ENCODE results near the gene EID2B. TPM values are rescaled to one million over a fixed set of nuclear protein-coding genes. Genes with fewer than 3 reads are reported as not detected.

The EID2B gene
- total RNA-seq, 1 experiment from 2014 or later = 2.2 TPM

- Histone ChIP-seq H3T11ph (ENCODE audit: low read length) (no peak overlapping the region), H2AK5ac (ENCODE audit: insufficient read length, low read length) (no peak overlapping the region), H2BK12ac (ENCODE audit: insufficient read length, low read depth, low read length) (no peak overlapping the region), H4K20me1 (ENCODE audit: control insufficient read depth, insufficient read depth, insufficient read length) (no peaks in the 10 kb centered on the region), H2BK5ac (ENCODE audit: insufficient read length, low read length) (no peak overlapping the region), H2BK15ac (ENCODE audit: low read depth, low read length) (no peak overlapping the region), H4K8ac (replicated peaks; ENCODE audit: insufficient read length, low read depth, low read length) (no peak overlapping the region), H3K4me2 (ENCODE audit: insufficient read depth, insufficient read length, low read length) (peak overlapping the region; percentile 6), H3K9me3 (ENCODE audit: control insufficient read depth, low read depth, low read length) (no peaks in the 10 kb centered on the region), H3K79me2 (ENCODE audit: insufficient read depth, low read length) (no peaks in the 10 kb centered on the region; the same call in 1 of the 2 replicates), H3K27ac (ENCODE audit: insufficient read length, low read depth, low read length) (no peak overlapping the region), H3K79me1 (ENCODE audit: insufficient read depth, low read depth, low read length, poor library complexity, severe bottlenecking) (peaks cover 4% of the 10 kb centered on the region), H3K4ac (ENCODE audit: low read depth, low read length) (no peak overlapping the region), H3K18ac (ENCODE audit: insufficient read length, low read depth, low read length) (no peak overlapping the region), H3K23ac (ENCODE audit: insufficient read length, low read depth, low read length) (no peak overlapping the region), H3K9ac (ENCODE audit: extremely low read depth, insufficient read length, low read length) (no peak overlapping the region), H2BK20ac (ENCODE audit: low read depth, low read length, poor library complexity, severe bottlenecking) (no peak overlapping the region), H3K4me1 (ENCODE audit: insufficient read depth, low read length) (peaks cover 3% of the 10 kb centered on the region; the same call in 1 of the 2 replicates), H4K5ac (ENCODE audit: insufficient read length, low read depth, low read length) (no peak overlapping the region), H3K27me3 (ENCODE audit: insufficient read depth, low read length) (no peaks in the 10 kb centered on the region), H2AFZ (ENCODE audit: low read length) (no peak overlapping the region), H4K91ac (ENCODE audit: insufficient read length, low read depth, low read length) (no peak overlapping the region), H3K14ac (ENCODE audit: insufficient read depth, low read length) (no peak overlapping the region), H2BK120ac (ENCODE audit: low read depth, low read length, poor library complexity, severe bottlenecking) (no peak overlapping the region), H3K23me2 (ENCODE audit: insufficient read length, low read depth, low read length, poor library complexity, severe bottlenecking) (peaks cover 10% of the 10 kb centered on the region), H3K56ac (ENCODE audit: insufficient read length, low read depth, low read length) (no peak overlapping the region)
- H3K4me1 Mint-ChIP-seq = peaks cover 26 to 27% of the 10 kb centered on the region in 2 experiments
- DNase-seq = peak; percentile 65
- TF ChIP-seq CTCF (conservative IDR thresholded peaks at IDR 0.05) = no peak
- no peaks in the 10 kb centered on the region; a peak in 1 of 5 replicates for H3K9me3 Mint-ChIP-seq
- no CpG with 5 or more reads among the region's 9 CpGs for WGBS (ENCODE audit: extremely low coverage, insufficient read length, low lambda C conversion rate)
- peak overlapping the region; percentile 55 to 66; a peak in 4 of 5 replicates for H3K4me3 Mint-ChIP-seq
- peak overlapping the region; percentile 90 to 91 (median 91) for H3K27ac Mint-ChIP-seq
- H3K27me3 Mint-ChIP-seq (ENCODE audit: low read depth) = peaks cover 24% of the 10 kb centered on the region
- peaks cover 12 to 20% (median 19%) of the 10 kb centered on the region in 3 experiments; a peak in 6 of 7 replicates for H3K36me3 Mint-ChIP-seq (ENCODE audit: insufficient read depth in 1 of 3, low read depth in 3 of 3)
Measured at GRCh38 chr19:39518975-39519374, 13.7 kb downstream of the EID2B start.
